MCF 10A (cell line): ENCODE data around the gene MORN3. TPM values are rescaled to one million over a fixed set of nuclear protein-coding genes. Genes with fewer than 3 reads are reported as not detected.

Experiments
- BruUV-seq: library from RNA; stranded (reverse); fragments of 400-500 nt; replicated peaks from 2 replicates; lab custom pipeline; 2021; lab: Mats Ljungman, UMichigan
- CTCF ChIA-PET: fragments of 300-600 bp; sonication (Branson Sonifier 250); formaldehyde crosslinking; extraction: SDS; loops from one replicate; lab custom pipeline; 2021; ENCODE audit warnings: antibody characterized with exemption, inconsistent platforms; lab: Yijun Ruan, JAX
- POLR2A ChIA-PET: fragments of 300-600, 350-650 bp; sonication (Branson Sonifier 250); formaldehyde crosslinking; extraction: SDS; loops from one replicate; lab custom pipeline; 2020; ENCODE audit warnings: antibody characterized with exemption, inconsistent platforms; lab: Yijun Ruan, JAX
- DNase-seq: peaks from one replicate; pipeline ENCODE4 v3.0.0-alpha.2; 2018; ENCODE audit not compliant: unreplicated experiment
- H3K27ac Mint-ChIP-seq: one replicate; pipeline ENCODE4 v1.8.0; 2022; ENCODE audit warnings: mild to moderate bottlenecking, low read depth, mixed read lengths; ENCODE audit not compliant: unreplicated experiment
- H3K27me3 Mint-ChIP-seq: one replicate; pipeline ENCODE4 v1.8.0; 2022; ENCODE audit warnings: mixed read lengths; ENCODE audit not compliant: insufficient read depth, unreplicated experiment
- H3K36me3 Mint-ChIP-seq: one replicate; pipeline ENCODE4 v1.8.0; 2022; ENCODE audit warnings: mild to moderate bottlenecking, moderate library complexity, mixed read lengths; ENCODE audit not compliant: insufficient read depth, unreplicated experiment
- H3K4me1 Mint-ChIP-seq: one replicate; pipeline ENCODE4 v1.8.0; 2022; ENCODE audit warnings: mixed read lengths; ENCODE audit not compliant: insufficient read depth, unreplicated experiment
- H3K4me3 Mint-ChIP-seq: one replicate; pipeline ENCODE4 v1.8.0; 2022; ENCODE audit warnings: mild to moderate bottlenecking, moderate library complexity, mixed read lengths; ENCODE audit not compliant: unreplicated experiment
- H3K9me3 Mint-ChIP-seq: one replicate; pipeline ENCODE4 v1.8.0; 2022; ENCODE audit warnings: mixed read lengths; ENCODE audit not compliant: unreplicated experiment
- CTCF ChIP-seq: fragments of 200-600 bp; IDR thresholded peaks from one replicate; pipeline ENCODE4 v1.8.0; 2022; ENCODE audit warnings: antibody characterized with exemption, mild to moderate bottlenecking; ENCODE audit not compliant: unreplicated experiment
- intact Hi-C: fragments of 100-400 bp; cut with micrococcal nuclease; formaldehyde crosslinking; loops from 2 replicates; pipeline ENCODE4 v1.14.1; 2022
- total RNA-seq: library from RNA; stranded (reverse); gene quantifications from 2 replicates; pipeline ENCODE4 v1.2.3, GENCODE V29; 2022

The MORN3 gene
- total RNA-seq, 1 experiment from 2014 or later, result 0.35 TPM

- TF ChIP-seq CTCF, result no peak
- no peak overlapping the region for H3K27ac Mint-ChIP-seq
- H3K27me3 Mint-ChIP-seq, result no peaks in the 10 kb centered on the region
- no peaks in the 10 kb centered on the region for H3K36me3 Mint-ChIP-seq
- no peaks in the 10 kb centered on the region for H3K9me3 Mint-ChIP-seq
- no peak overlapping the region for H3K4me3 Mint-ChIP-seq
- BruUV-seq, result no TSS peak
- intact Hi-C loops, result no loop called here
- no peaks in the 10 kb centered on the region for H3K4me1 Mint-ChIP-seq
- CTCF ChIA-PET, result interaction anchor here (0.7 to 1.5 kb wide), 3 partner anchors 24 to 195 kb away, joined by 3 to 5 read pairs (median 3); no protein-coding TSS in a partner anchor
- no peak for DNase-seq
- POLR2A ChIA-PET, result no interaction called here
Measured at GRCh38 chr12:121657305-121658008, 12.0 kb downstream of the MORN3 start.

GRCh38 chr12:121656122-121656521 lies 13.3 kb downstream of the MORN3 start:
- intact Hi-C loops, result no loop called here
- H3K4me3 Mint-ChIP-seq, result no peak overlapping the region
- POLR2A ChIA-PET, result no interaction called here
- H3K4me1 Mint-ChIP-seq, result no peaks in the 10 kb centered on the region
- TF ChIP-seq CTCF, result no peak
- CTCF ChIA-PET, result no interaction called here
- no peak overlapping the region for H3K27ac Mint-ChIP-seq
- no peak for DNase-seq
- H3K36me3 Mint-ChIP-seq, result no peaks in the 10 kb centered on the region
- BruUV-seq, result no TSS peak
- no peaks in the 10 kb centered on the region for H3K9me3 Mint-ChIP-seq
- no peaks in the 10 kb centered on the region for H3K27me3 Mint-ChIP-seq

GRCh38 chr12:121653999-121654398 lies 15.5 kb downstream of the MORN3 start:
- H3K27me3 Mint-ChIP-seq, result no peaks in the 10 kb centered on the region
- no peaks in the 10 kb centered on the region for H3K36me3 Mint-ChIP-seq
- H3K27ac Mint-ChIP-seq, result no peak overlapping the region
- no peaks in the 10 kb centered on the region for H3K9me3 Mint-ChIP-seq
- ChIA-PET POLR2A (no interaction called here), CTCF (no interaction called here)
- TF ChIP-seq CTCF, result no peak
- intact Hi-C loops, result no loop called here
- H3K4me3 Mint-ChIP-seq, result no peak overlapping the region
- DNase-seq, result no peak
- BruUV-seq, result no TSS peak
- H3K4me1 Mint-ChIP-seq, result no peaks in the 10 kb centered on the region

- CTCF ChIA-PET, result interaction anchor here (0.7 to 0.9 kb wide), 2 partner anchors 30 to 279 kb away, joined by 3 to 5 read pairs; no protein-coding TSS in a partner anchor
- DNase-seq, result no peak
- no peak for TF ChIP-seq CTCF
- H3K36me3 Mint-ChIP-seq, result no peaks in the 10 kb centered on the region
- POLR2A ChIA-PET, result no interaction called here
- no peaks in the 10 kb centered on the region for H3K4me1 Mint-ChIP-seq
- no peaks in the 10 kb centered on the region for H3K9me3 Mint-ChIP-seq
- no TSS peak for BruUV-seq
- intact Hi-C loops, result no loop called here
- no peak overlapping the region for H3K27ac Mint-ChIP-seq
- no peaks in the 10 kb centered on the region for H3K27me3 Mint-ChIP-seq
- H3K4me3 Mint-ChIP-seq, result no peak overlapping the region
Measured at GRCh38 chr12:121652767-121653497, 16.5 kb downstream of the MORN3 start.
